Measurements from ENCODE around the gene COL28A1. TPM values are rescaled to one million over a fixed set of nuclear protein-coding genes. Genes with fewer than 3 reads are reported as not detected.

Gene COL28A1
- total and polyA plus RNA-seq, 3 experiments from 2014 or later, result not detected

- Histone ChIP-seq H3K27me3 (ENCODE audit: insufficient read depth, low read length, poor library complexity, severe bottlenecking) (no peaks in the 10 kb centered on the region), H3K9me3 (ENCODE audit: low read length) (no peaks in the 10 kb centered on the region), H3K36me3 (ENCODE audit: insufficient read depth, low read length) (peaks cover 4% of the 10 kb centered on the region), H3K4me1 (ENCODE audit: insufficient read depth, low read length) (peaks cover 16% of the 10 kb centered on the region), H3K4me3 (ENCODE audit: low read length) (no peak overlapping the region), H3K27ac (ENCODE audit: low read depth, low read length) (no peak overlapping the region)
- H3K4me1 Mint-ChIP-seq, result peaks cover 27 to 37% (median 27%) of the 10 kb centered on the region in 3 donors
- no peak overlapping the region for H3K4me3 Mint-ChIP-seq
- H3K27me3 Mint-ChIP-seq, result no peaks in the 10 kb centered on the region
- H3K9me3 Mint-ChIP-seq, result no peaks in the 10 kb centered on the region
- DNase-seq, result no peak
- no peak overlapping the region for H3K27ac Mint-ChIP-seq
- ChIA-PET CTCF (no interaction called here), POLR2A (no interaction called here)
- H3K36me3 Mint-ChIP-seq, result peaks cover 5 to 21% (median 12%) of the 10 kb centered on the region in 3 donors
These were observed 38.0 kb upstream of the COL28A1 start for GRCh38 chr7:7573701-7574100.

GRCh38 chr7:7570584-7570983 is 34.9 kb upstream of the COL28A1 start:
- Mint-ChIP-seq H3K36me3 (peaks cover 5 to 22% (median 10%) of the 10 kb centered on the region in 3 donors), H3K4me3 (no peak overlapping the region), H3K27ac (peak overlapping the region in 7 of 8 donors; percentile 70 to 95 (median 90)), H3K4me1 (peaks cover 38 to 52% (median 41%) of the 10 kb centered on the region in 3 donors), H3K9me3 (no peaks in the 10 kb centered on the region), H3K27me3 (no peaks in the 10 kb centered on the region)
- DNase-seq, result no peak
- Histone ChIP-seq H3K36me3 (ENCODE audit: insufficient read depth, low read length) (peaks cover 4% of the 10 kb centered on the region), H3K4me1 (ENCODE audit: insufficient read depth, low read length) (peaks cover 37% of the 10 kb centered on the region), H3K9me3 (ENCODE audit: low read length) (no peaks in the 10 kb centered on the region), H3K27me3 (ENCODE audit: insufficient read depth, low read length, poor library complexity, severe bottlenecking) (no peaks in the 10 kb centered on the region), H3K27ac (ENCODE audit: low read depth, low read length) (no peak overlapping the region), H3K4me3 (ENCODE audit: low read length) (no peak overlapping the region)
- POLR2A ChIA-PET, result no interaction called here
- CTCF ChIA-PET, result no interaction called here

GRCh38 chr7:7569615-7570014 is 33.9 kb upstream of the COL28A1 start:
- peak overlapping the region; percentile 21 to 87 (median 81) for H3K4me3 Mint-ChIP-seq
- Histone ChIP-seq H3K36me3 (ENCODE audit: insufficient read depth, low read length) (peaks cover 4% of the 10 kb centered on the region), H3K27ac (ENCODE audit: low read depth, low read length) (no peak overlapping the region), H3K4me3 (ENCODE audit: low read length) (peak overlapping the region; percentile 2), H3K4me1 (ENCODE audit: insufficient read depth, low read length) (peaks cover 44% of the 10 kb centered on the region), H3K9me3 (ENCODE audit: low read length) (no peaks in the 10 kb centered on the region), H3K27me3 (ENCODE audit: insufficient read depth, low read length, poor library complexity, severe bottlenecking) (no peaks in the 10 kb centered on the region)
- peaks cover 5 to 21% (median 8%) of the 10 kb centered on the region in 3 donors for H3K36me3 Mint-ChIP-seq
- DNase-seq, result no peak
- H3K27me3 Mint-ChIP-seq, result no peaks in the 10 kb centered on the region
- peaks cover 38 to 52% (median 39%) of the 10 kb centered on the region in 3 donors for H3K4me1 Mint-ChIP-seq
- ChIA-PET POLR2A (interaction anchor here (1.5 kb wide), 1 partner anchor 71 kb away, joined by 5 read pairs; the partner anchor contains the start of gene UMAD1), CTCF (no interaction called here)
- peak overlapping the region; percentile 81 to 95 (median 90) for H3K27ac Mint-ChIP-seq
- H3K9me3 Mint-ChIP-seq, result no peaks in the 10 kb centered on the region

- Histone ChIP-seq H3K9me3 (ENCODE audit: low read length) (no peaks in the 10 kb centered on the region), H3K36me3 (ENCODE audit: insufficient read depth, low read length) (peaks cover 4% of the 10 kb centered on the region), H3K4me3 (ENCODE audit: low read length) (peak overlapping the region; percentile 2), H3K4me1 (ENCODE audit: insufficient read depth, low read length) (peaks cover 47% of the 10 kb centered on the region), H3K27me3 (ENCODE audit: insufficient read depth, low read length, poor library complexity, severe bottlenecking) (no peaks in the 10 kb centered on the region), H3K27ac (ENCODE audit: low read depth, low read length) (no peak overlapping the region)
- CTCF ChIA-PET, result no interaction called here
- no peaks in the 10 kb centered on the region for H3K9me3 Mint-ChIP-seq
- peak in 2 of 5 donors; percentile 39 to 53 for DNase-seq
- H3K27ac Mint-ChIP-seq, result peak overlapping the region; percentile 81 to 95 (median 90)
- H3K27me3 Mint-ChIP-seq, result no peaks in the 10 kb centered on the region
- peak overlapping the region; percentile 69 to 87 (median 82) for H3K4me3 Mint-ChIP-seq
- POLR2A ChIA-PET, result interaction anchor here (1.5 kb wide), 1 partner anchor 72 kb away, joined by 5 read pairs; the partner anchor contains the start of gene UMAD1
- peaks cover 35 to 52% (median 39%) of the 10 kb centered on the region in 3 donors for H3K4me1 Mint-ChIP-seq
- H3K36me3 Mint-ChIP-seq, result peaks cover 2 to 18% (median 4%) of the 10 kb centered on the region in 3 donors
These were observed 33.4 kb upstream of the COL28A1 start for GRCh38 chr7:7569081-7569527.

GRCh38 chr7:7568553-7568952 is 32.9 kb upstream of the COL28A1 start:
- Mint-ChIP-seq H3K27me3 (no peaks in the 10 kb centered on the region), H3K36me3 (peaks cover 0 to 14% (median 2%) of the 10 kb centered on the region in 3 donors), H3K27ac (peak overlapping the region; percentile 81 to 95 (median 90)), H3K4me3 (peak overlapping the region; percentile 69 to 87 (median 82)), H3K4me1 (peaks cover 34 to 49% (median 39%) of the 10 kb centered on the region in 3 donors), H3K9me3 (no peaks in the 10 kb centered on the region)
- Histone ChIP-seq H3K36me3 (ENCODE audit: insufficient read depth, low read length) (peaks cover 4% of the 10 kb centered on the region), H3K4me3 (ENCODE audit: low read length) (peak overlapping the region; percentile 57), H3K4me1 (ENCODE audit: insufficient read depth, low read length) (peaks cover 47% of the 10 kb centered on the region), H3K27ac (ENCODE audit: low read depth, low read length) (no peak overlapping the region), H3K27me3 (ENCODE audit: insufficient read depth, low read length, poor library complexity, severe bottlenecking) (no peaks in the 10 kb centered on the region), H3K9me3 (ENCODE audit: low read length) (no peaks in the 10 kb centered on the region)
- DNase-seq, result no peak
- ChIA-PET CTCF (interaction anchor here (0.9 kb wide), 1 partner anchor 9 kb away, joined by 3 read pairs; no protein-coding TSS in a partner anchor), POLR2A (interaction anchor here (1.5 kb wide), 1 partner anchor 72 kb away, joined by 5 read pairs; the partner anchor contains the start of gene UMAD1)

GRCh38 chr7:7567898-7568531 is 32.3 kb upstream of the COL28A1 start:
- Histone ChIP-seq H3K36me3 (ENCODE audit: insufficient read depth, low read length) (no peaks in the 10 kb centered on the region), H3K27me3 (ENCODE audit: insufficient read depth, low read length, poor library complexity, severe bottlenecking) (no peaks in the 10 kb centered on the region), H3K4me3 (ENCODE audit: low read length) (peak overlapping the region; percentile 57), H3K9me3 (ENCODE audit: low read length) (no peaks in the 10 kb centered on the region), H3K4me1 (ENCODE audit: insufficient read depth, low read length) (peaks cover 47% of the 10 kb centered on the region), H3K27ac (ENCODE audit: low read depth, low read length) (peak overlapping the region; percentile 77)
- peaks cover 34 to 45% (median 39%) of the 10 kb centered on the region in 3 donors for H3K4me1 Mint-ChIP-seq
- ChIA-PET POLR2A (interaction anchor here (1.5 kb wide), 1 partner anchor 73 kb away, joined by 5 read pairs; the partner anchor contains the start of gene UMAD1), CTCF (interaction anchor here (0.9 kb wide), 1 partner anchor 9 kb away, joined by 3 read pairs; no protein-coding TSS in a partner anchor)
- H3K4me3 Mint-ChIP-seq, result peak overlapping the region; percentile 69 to 87 (median 82)
- H3K27ac Mint-ChIP-seq, result peak overlapping the region; percentile 81 to 96 (median 90)
- DNase-seq, result no peak
- no peaks in the 10 kb centered on the region for H3K9me3 Mint-ChIP-seq
- no peaks in the 10 kb centered on the region for H3K27me3 Mint-ChIP-seq
- H3K36me3 Mint-ChIP-seq, result peaks cover 0 to 9% (median 2%) of the 10 kb centered on the region in 3 donors

- Mint-ChIP-seq H3K9me3 (no peaks in the 10 kb centered on the region), H3K27me3 (no peaks in the 10 kb centered on the region), H3K4me1 (peaks cover 33 to 39% (median 38%) of the 10 kb centered on the region in 3 donors), H3K27ac (peak within 1 kb of the TSS; percentile 72 to 96 (median 90)), H3K4me3 (peak within 1 kb of the TSS; percentile 69 to 87 (median 82)), H3K36me3 (peaks cover 0 to 3% (median 2%) of the 10 kb centered on the region in 3 donors)
- DNase-seq, result peak; percentile 78 to 88 (median 83)
- peak within 1 kb of the TSS; percentile 57 for H3K4me3 ChIP-seq (ENCODE audit: low read length)
- ChIA-PET POLR2A (interaction anchor here (0.6 kb wide), 1 partner anchor 49 kb away, joined by 3 read pairs; no protein-coding TSS in a partner anchor), CTCF (no interaction called here)
- peak within 1 kb of the TSS; percentile 77 for H3K27ac ChIP-seq (ENCODE audit: low read depth, low read length)
- peaks cover 47% of the 10 kb centered on the region for H3K4me1 ChIP-seq (ENCODE audit: insufficient read depth, low read length)
- H3K27me3 ChIP-seq (ENCODE audit: insufficient read depth, low read length, poor library complexity, severe bottlenecking), result no peaks in the 10 kb centered on the region
- H3K36me3 ChIP-seq (ENCODE audit: insufficient read depth, low read length), result no peaks in the 10 kb centered on the region
- H3K9me3 ChIP-seq (ENCODE audit: low read length), result no peaks in the 10 kb centered on the region
These were observed 31.3 kb upstream of the COL28A1 start, which contains the start of gene MIOS for GRCh38 chr7:7566651-7567611. Gene MIOS, plus strand, starts transcription at chr7:7566884. Its CDS starts 5,592 bp downstream, at chr7:7572476.
